IPS-18a (cell line): Measurements from ENCODE around the gene ZC2HC1C.

ENCODE experiments used
- H3K27ac ChIP-seq: one replicate; pipeline ENCODE4 v1.5.1; 2013; ENCODE audit warnings: low read length
- H3K27me3 ChIP-seq: one replicate; pipeline ENCODE4 v1.6.1; 2013; ENCODE audit warnings: mild to moderate bottlenecking, low read length; ENCODE audit not compliant: control insufficient read depth, insufficient read depth
- H3K36me3 ChIP-seq: one replicate; pipeline ENCODE4 v1.6.1; 2013; ENCODE audit warnings: low read depth, low read length; ENCODE audit not compliant: control insufficient read depth
- H3K4me1 ChIP-seq: one replicate; pipeline ENCODE4 v1.6.1; 2013; ENCODE audit warnings: low read depth, low read length; ENCODE audit not compliant: control insufficient read depth
- H3K4me3 ChIP-seq: one replicate; pipeline ENCODE4 v1.5.1; 2013; ENCODE audit warnings: low read length
- H3K9ac ChIP-seq: one replicate; pipeline ENCODE4 v1.6.1; 2013; ENCODE audit warnings: mild to moderate bottlenecking, low read length, moderate library complexity
- H3K9me3 ChIP-seq: one replicate; pipeline ENCODE4 v1.6.1; 2013; ENCODE audit warnings: low read depth, low read length; ENCODE audit not compliant: control insufficient read depth

ZC2HC1C gene

GRCh38 chr14:75098212-75098611 lies 28.8 kb downstream of the ZC2HC1C start:
- H3K4me3 ChIP-seq: no peak overlapping the region
- no peaks in the 10 kb centered on the region for H3K27me3 ChIP-seq
- no peak overlapping the region for H3K27ac ChIP-seq
- peaks cover 67% of the 10 kb centered on the region for H3K36me3 ChIP-seq
- H3K9me3 ChIP-seq: no peaks in the 10 kb centered on the region
- H3K4me1 ChIP-seq: no peaks in the 10 kb centered on the region
- H3K9ac ChIP-seq: no peak overlapping the region

- no peaks in the 10 kb centered on the region for H3K4me1 ChIP-seq
- no peak overlapping the region for H3K9ac ChIP-seq
- H3K27me3 ChIP-seq: no peaks in the 10 kb centered on the region
- peaks cover 71% of the 10 kb centered on the region for H3K36me3 ChIP-seq
- H3K27ac ChIP-seq: no peak overlapping the region
- no peak overlapping the region for H3K4me3 ChIP-seq
- H3K9me3 ChIP-seq: no peaks in the 10 kb centered on the region
Measured at GRCh38 chr14:75098682-75099081, 29.2 kb downstream of the ZC2HC1C start.

DNA sequence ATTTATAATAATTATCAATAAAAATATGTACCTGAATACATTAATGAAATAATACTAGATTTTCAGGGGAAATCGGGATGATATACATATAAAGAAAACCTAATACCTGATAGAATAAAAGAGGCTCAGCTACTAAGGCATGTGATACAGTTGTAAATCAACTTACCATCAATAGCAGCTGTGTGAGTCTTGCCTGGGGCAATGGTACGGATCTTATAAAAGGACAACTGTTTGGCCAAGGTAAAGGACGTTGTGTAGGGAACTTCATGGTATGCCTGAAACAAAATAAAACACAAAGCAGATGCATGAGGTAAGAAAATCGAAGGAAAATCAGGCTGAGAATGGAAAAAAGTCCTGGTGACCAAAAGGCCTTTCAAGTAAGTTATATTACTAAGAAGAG lies 32.0 kb downstream of the ZC2HC1C start:
- Histone ChIP-seq H3K9ac (no peak overlapping the region), H3K27me3 (no peaks in the 10 kb centered on the region), H3K36me3 (peaks cover 63% of the 10 kb centered on the region), H3K4me3 (no peak overlapping the region), H3K9me3 (no peaks in the 10 kb centered on the region), H3K27ac (no peak overlapping the region), H3K4me1 (no peaks in the 10 kb centered on the region)

DNA sequence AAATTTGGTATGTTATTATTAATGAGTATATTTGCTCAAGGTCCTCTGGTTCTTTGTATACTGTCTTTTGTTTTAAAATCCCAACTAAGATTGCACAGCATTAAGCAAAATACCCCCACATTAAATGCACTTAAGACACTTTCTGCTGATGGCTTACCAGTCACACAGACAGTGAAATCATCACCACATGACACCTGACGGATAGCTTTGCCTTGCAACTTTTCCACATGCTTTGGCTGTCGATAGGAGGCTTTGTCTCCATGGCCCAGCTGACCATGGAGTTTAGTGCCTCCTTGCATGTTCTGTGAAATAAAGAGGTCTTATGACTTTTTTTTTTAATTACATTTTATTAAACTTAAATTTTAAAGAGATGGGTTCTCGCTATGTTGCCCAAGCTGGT lies 37.7 kb downstream of the ZC2HC1C start:
- Histone ChIP-seq H3K9me3 (no peaks in the 10 kb centered on the region), H3K27me3 (no peaks in the 10 kb centered on the region), H3K27ac (no peak overlapping the region), H3K4me1 (no peaks in the 10 kb centered on the region), H3K9ac (no peak overlapping the region), H3K4me3 (no peak overlapping the region), H3K36me3 (peaks cover 55% of the 10 kb centered on the region)

- H3K9me3 ChIP-seq: no peaks in the 10 kb centered on the region
- no peak overlapping the region for H3K9ac ChIP-seq
- no peaks in the 10 kb centered on the region for H3K4me1 ChIP-seq
- no peaks in the 10 kb centered on the region for H3K27me3 ChIP-seq
- peaks cover 71% of the 10 kb centered on the region for H3K36me3 ChIP-seq
- no peak overlapping the region for H3K27ac ChIP-seq
- H3K4me3 ChIP-seq: no peak overlapping the region
Measured at GRCh38 chr14:75109877-75110276, 40.4 kb downstream of the ZC2HC1C start.

GRCh38 chr14:75113932-75114539 lies 44.6 kb downstream of the ZC2HC1C start:
- Histone ChIP-seq H3K4me3 (no peak overlapping the region), H3K9ac (no peak overlapping the region), H3K27ac (no peak overlapping the region), H3K27me3 (no peaks in the 10 kb centered on the region), H3K9me3 (no peaks in the 10 kb centered on the region), H3K4me1 (no peaks in the 10 kb centered on the region), H3K36me3 (peaks cover 72% of the 10 kb centered on the region)

GRCh38 chr14:75119056-75119455 lies 49.6 kb downstream of the ZC2HC1C start:
- Histone ChIP-seq H3K36me3 (peaks cover 46% of the 10 kb centered on the region), H3K27me3 (no peaks in the 10 kb centered on the region), H3K9ac (no peak overlapping the region), H3K4me1 (no peaks in the 10 kb centered on the region), H3K27ac (no peak overlapping the region), H3K4me3 (no peak overlapping the region), H3K9me3 (no peaks in the 10 kb centered on the region)

- Histone ChIP-seq H3K36me3 (peaks cover 34% of the 10 kb centered on the region), H3K9ac (no peak overlapping the region), H3K4me3 (no peak overlapping the region), H3K4me1 (peaks cover 2% of the 10 kb centered on the region), H3K9me3 (no peaks in the 10 kb centered on the region), H3K27me3 (no peaks in the 10 kb centered on the region), H3K27ac (no peak overlapping the region)
Measured at GRCh38 chr14:75120541-75121291, 51.3 kb downstream of the ZC2HC1C start.

- no peaks in the 10 kb centered on the region for H3K9me3 ChIP-seq
- H3K4me1 ChIP-seq: peaks cover 7% of the 10 kb centered on the region
- H3K9ac ChIP-seq: no peak overlapping the region
- no peaks in the 10 kb centered on the region for H3K27me3 ChIP-seq
- H3K4me3 ChIP-seq: no peak overlapping the region
- H3K36me3 ChIP-seq: peaks cover 29% of the 10 kb centered on the region
- H3K27ac ChIP-seq: no peak overlapping the region
Measured at GRCh38 chr14:75121552-75121951, 52.1 kb downstream of the ZC2HC1C start.

- Histone ChIP-seq H3K27ac (no peak overlapping the region), H3K4me3 (no peak overlapping the region), H3K9ac (no peak overlapping the region), H3K27me3 (no peaks in the 10 kb centered on the region), H3K9me3 (no peaks in the 10 kb centered on the region), H3K4me1 (peaks cover 7% of the 10 kb centered on the region), H3K36me3 (peaks cover 20% of the 10 kb centered on the region)
Measured at GRCh38 chr14:75123991-75124390, 54.5 kb downstream of the ZC2HC1C start.

DNA sequence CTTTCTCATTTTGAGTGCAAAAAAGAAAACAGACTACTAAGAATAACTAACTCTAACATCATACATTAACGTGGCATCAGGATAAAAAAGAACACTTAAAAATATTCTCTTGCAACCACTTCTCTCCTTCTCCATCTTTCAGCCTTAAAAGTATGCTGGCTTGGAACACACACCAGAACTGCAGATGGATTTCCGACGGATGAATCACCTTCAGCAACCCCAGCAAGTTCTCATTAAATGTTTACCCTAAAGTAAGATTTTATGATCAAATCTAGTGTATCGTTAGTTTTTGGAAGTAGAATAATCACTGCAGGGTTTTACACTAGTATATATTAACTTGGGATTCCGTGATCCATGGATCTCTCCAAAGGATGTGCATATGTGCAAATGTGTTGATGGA lies 56.2 kb downstream of the ZC2HC1C start:
- Histone ChIP-seq H3K36me3 (peaks cover 4% of the 10 kb centered on the region), H3K4me3 (peak overlapping the region; percentile 92), H3K27me3 (no peaks in the 10 kb centered on the region), H3K4me1 (peaks cover 7% of the 10 kb centered on the region), H3K9me3 (no peaks in the 10 kb centered on the region), H3K9ac (peak overlapping the region; percentile 88), H3K27ac (no peak overlapping the region)

DNA sequence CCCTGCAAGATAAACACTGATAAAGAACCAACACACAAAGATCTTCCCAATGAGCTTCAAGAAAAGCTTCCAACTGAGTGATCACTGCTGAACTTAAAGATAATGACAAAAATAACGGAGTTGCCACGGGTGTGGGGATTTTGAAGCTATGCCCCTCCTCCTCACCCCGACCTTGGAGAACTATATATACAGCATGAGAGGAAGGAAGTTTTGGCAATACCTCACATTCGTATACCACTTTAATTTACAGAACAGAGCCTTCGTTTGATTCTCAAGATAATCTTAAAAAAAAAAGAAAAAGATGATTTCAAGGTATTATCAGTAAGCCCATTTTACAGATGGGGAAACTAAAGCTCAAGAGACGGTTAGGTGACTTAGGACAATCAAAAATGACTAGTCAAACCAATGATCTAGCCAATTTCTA lies 56.7 kb downstream of the ZC2HC1C start:
- no peaks in the 10 kb centered on the region for H3K9me3 ChIP-seq
- peak overlapping the region; percentile 88 for H3K9ac ChIP-seq
- H3K4me3 ChIP-seq: peak overlapping the region; percentile 92
- H3K4me1 ChIP-seq: peaks cover 7% of the 10 kb centered on the region
- peak overlapping the region; percentile 81 for H3K27ac ChIP-seq
- no peaks in the 10 kb centered on the region for H3K27me3 ChIP-seq
- H3K36me3 ChIP-seq: no peaks in the 10 kb centered on the region
